Omental fat pad (tissue), 4 donors: ENCODE data around the gene ZDHHC22. TPM values are rescaled to one million over a fixed set of nuclear protein-coding genes. Genes with fewer than 3 reads are reported as not detected.

Experiments
- ATAC-seq: fragments of 150-250 bp; one replicate; pipeline ENCODE4 v1.9.1; 2016; ENCODE audit warnings: mild to moderate bottlenecking, moderate library complexity; ENCODE audit not compliant: low FRiP score
- DNase-seq: peaks from one replicate; pipeline ENCODE4 v3.0.0-alpha.2; 2019; ENCODE audit warnings: low spot score
- total RNA-seq, 4 donors: library from RNA; depleted of rRNA; stranded (reverse); fragments of >200 nt; gene quantifications; one replicate each; pipeline ENCODE4 v1.1.0, GENCODE V29; 2016
- TF ChIP-seq, protein P1 (sequence below), 3 donors: fragments of 450-650 bp; IDR thresholded peaks; one replicate each; pipeline ENCODE4 v1.5.1; 2016 to 2017; ENCODE audit warnings: antibody characterized with exemption in 3 of 3, mild to moderate bottlenecking in 3 of 3, moderate library complexity in 2 of 3

ZDHHC22 gene, protein sequence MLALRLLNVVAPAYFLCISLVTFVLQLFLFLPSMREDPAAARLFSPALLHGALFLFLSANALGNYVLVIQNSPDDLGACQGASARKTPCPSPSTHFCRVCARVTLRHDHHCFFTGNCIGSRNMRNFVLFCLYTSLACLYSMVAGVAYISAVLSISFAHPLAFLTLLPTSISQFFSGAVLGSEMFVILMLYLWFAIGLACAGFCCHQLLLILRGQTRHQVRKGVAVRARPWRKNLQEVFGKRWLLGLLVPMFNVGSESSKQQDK
- total RNA-seq = not detected

DNA sequence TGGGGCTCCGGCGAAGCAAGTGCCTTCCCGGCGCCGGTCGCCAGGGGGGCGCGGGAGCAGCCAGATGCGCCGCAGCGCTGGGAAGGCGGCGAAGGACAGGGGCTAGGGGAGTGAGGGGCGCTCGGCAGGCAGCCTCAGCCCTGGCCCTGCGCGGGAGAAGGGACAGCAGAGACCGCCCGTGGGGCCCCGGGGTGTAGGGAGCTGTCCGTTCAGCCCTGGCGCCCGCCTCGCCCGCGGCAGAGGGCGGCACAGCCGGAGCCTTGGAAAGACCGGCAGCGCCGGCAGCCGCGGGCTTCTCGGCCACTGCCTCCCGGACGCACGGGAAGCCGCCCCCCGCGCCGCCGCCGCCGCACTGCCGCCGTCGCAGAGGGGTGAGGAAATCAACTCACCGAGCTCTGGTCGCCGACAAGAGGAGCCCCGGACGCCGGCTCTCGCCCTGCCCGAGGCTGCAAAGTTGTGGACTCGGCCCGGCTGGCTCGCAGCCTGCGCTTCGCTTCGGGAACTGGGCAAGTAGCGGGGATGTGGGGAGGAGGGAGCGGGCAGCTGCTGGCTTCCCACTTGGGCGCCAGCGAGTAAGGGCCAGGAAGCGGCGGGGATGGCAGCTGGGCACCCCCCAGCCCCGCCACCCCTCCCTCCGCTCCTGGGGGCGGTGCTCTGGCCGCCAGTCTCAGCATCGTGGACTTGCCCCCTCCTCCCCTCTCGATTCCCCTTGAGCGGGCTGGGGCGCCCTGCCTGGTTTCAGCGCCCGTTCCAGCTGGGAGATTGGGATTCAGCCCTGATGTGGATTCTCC, at the start of gene ZDHHC22:
Gene ZDHHC22, minus strand, starts transcription at position 578 of the 791 bp plus-strand sequence. CDS start 2,053 bp downstream, outside the sequence.
- ATAC-seq = no peak
- TF ChIP-seq, protein P1, sequence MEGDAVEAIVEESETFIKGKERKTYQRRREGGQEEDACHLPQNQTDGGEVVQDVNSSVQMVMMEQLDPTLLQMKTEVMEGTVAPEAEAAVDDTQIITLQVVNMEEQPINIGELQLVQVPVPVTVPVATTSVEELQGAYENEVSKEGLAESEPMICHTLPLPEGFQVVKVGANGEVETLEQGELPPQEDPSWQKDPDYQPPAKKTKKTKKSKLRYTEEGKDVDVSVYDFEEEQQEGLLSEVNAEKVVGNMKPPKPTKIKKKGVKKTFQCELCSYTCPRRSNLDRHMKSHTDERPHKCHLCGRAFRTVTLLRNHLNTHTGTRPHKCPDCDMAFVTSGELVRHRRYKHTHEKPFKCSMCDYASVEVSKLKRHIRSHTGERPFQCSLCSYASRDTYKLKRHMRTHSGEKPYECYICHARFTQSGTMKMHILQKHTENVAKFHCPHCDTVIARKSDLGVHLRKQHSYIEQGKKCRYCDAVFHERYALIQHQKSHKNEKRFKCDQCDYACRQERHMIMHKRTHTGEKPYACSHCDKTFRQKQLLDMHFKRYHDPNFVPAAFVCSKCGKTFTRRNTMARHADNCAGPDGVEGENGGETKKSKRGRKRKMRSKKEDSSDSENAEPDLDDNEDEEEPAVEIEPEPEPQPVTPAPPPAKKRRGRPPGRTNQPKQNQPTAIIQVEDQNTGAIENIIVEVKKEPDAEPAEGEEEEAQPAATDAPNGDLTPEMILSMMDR (IDR thresholded peaks at IDR 0.05) = no peak
- no peak for DNase-seq

DNA sequence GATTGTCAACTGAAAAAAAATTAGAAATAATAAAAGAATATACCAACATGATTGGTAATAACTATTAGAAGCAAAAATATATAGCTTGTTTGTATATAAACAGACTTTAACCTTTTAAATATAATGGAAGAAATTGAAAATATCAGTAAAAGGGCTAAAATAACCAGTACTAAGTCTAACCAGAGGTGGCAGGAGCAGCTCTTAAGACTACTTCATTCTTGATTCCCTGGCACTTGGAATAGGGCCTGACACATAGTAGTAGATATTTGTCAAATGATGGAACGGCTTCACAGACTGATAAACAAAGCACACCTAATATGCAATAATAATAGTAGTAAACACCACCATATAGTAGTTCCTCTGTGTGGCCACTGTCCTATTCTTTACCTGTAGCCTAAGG, 49.4 kb upstream of the ZDHHC22 start:
- TF ChIP-seq, protein P1 (IDR thresholded peaks at IDR 0.05) = no peak
- no peak for ATAC-seq
- no peak for DNase-seq

DNA sequence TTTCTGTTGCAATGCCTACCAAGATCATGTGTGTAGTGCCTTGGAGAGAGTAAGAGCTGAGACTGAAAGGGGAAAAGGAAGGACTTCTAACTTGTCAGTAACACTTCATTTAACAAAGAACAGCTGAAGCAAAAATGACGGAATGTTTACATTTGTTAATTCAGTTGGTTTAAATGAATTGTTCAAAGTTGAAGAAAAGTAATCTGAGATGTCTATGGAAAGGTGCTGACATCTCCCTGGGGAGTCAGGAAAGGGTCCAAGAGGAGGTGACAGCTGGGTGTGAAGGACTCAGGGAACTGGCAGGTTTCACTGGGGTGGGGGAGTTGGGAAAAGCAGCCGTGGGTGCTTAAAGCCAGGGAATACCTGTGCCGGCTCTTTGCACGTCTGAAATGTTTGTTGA, 47.9 kb upstream of the ZDHHC22 start:
- DNase-seq (no peak), ATAC-seq (no peak)
- TF ChIP-seq, protein P1 (IDR thresholded peaks at IDR 0.05) = no peak

DNA sequence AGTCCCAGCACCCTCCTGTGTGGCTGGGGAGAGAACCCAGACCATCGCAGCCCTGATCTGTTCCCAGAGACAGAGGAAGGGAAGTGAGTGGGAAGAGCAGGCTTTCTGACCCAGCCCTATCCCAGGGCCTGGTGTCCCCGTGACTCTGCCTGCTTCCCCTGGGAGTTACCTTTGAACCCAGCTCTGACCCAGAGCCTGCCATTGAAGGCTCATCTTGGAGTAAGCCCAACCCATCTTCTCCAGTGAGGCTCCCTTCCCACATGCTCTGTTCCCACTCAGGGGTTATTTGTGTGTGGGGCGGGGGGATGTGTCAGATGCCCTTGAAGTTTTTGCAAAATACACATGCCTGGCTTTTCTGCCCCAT, 46.0 kb upstream of the ZDHHC22 start:
- TF ChIP-seq, protein P1 (IDR thresholded peaks at IDR 0.05) = no peak
- no peak for ATAC-seq
- DNase-seq = no peak

DNA sequence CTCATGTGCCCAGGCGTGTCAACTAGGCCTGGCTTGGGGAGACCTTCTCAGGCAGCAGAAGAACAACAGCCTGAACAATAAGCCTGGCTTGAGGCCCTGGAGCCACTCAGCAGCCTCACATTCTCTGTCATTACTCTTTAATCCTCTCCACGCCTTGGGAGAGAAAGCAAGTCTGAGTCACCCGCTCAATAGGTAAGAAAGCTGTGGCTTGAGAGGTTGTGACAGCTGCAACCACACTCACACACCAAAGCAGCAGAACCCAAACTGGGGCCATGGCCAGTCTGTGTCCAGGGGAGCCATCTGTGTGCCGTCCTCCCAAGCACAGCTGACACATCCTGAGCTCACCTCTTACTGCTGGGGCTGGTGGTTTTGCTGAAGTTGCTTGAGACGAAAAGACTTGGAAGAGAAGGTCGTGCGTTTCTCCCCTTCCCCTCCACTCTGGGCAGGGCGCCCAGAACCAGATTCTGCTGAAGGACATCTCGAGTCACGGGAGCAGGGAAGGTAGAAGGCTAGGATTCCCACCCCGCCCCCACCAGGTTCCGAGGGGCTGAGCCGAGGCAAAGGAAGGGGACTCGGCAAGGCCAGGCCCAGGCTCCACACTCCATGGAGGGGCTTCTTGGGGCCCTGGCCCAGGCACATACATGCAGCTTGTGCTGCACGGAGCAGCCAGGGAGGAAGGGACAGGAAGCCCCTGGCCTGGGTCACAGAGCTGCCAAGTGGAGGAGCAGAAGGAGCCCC, 45.5 kb upstream of the ZDHHC22 start:
- TF ChIP-seq, protein P1 (IDR thresholded peaks at IDR 0.05) = no peak
- ATAC-seq (no peak), DNase-seq (no peak)

DNA sequence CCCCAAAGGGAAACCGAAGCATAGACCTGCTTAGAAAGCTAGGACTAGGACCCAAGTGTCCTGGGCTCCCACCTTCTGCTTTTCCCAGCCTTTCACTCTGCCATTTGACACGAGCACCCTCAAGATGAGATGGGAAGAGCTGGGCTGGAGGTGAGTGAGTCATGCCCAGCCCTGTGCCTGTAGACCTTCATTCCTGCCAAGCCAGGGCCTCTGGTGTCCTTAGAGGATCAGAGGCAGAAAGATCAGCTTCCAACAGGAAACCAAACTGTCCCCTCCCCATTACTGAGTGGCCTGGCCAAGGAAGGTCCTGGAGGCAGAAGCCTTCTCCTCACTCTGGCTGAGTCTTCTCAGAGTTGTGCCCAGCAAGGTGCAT, 43.5 kb upstream of the ZDHHC22 start:
- ATAC-seq = no peak

More for the DNA sequence above, 43.5 kb upstream of the ZDHHC22 start:
- DNase-seq = no peak
- TF ChIP-seq, protein P1 (IDR thresholded peaks at IDR 0.05) = no peak
